H1 (cell line): Measurements from ENCODE around the gene TOB2. TPM values are rescaled to one million over a fixed set of nuclear protein-coding genes. Genes with fewer than 3 reads are reported as not detected.

ENCODE experiments used
- ATF3 ChIP-seq: IDR thresholded peaks from 2 replicates; pipeline ENCODE4 v1.6.1; 2011; ENCODE audit warnings: low read depth, mild to moderate bottlenecking, low read length; ENCODE audit not compliant: insufficient read depth
- CHD1 ChIP-seq: IDR thresholded peaks from 2 replicates; pipeline ENCODE4 v1.6.1; 2012; ENCODE audit warnings: low read depth, low read length, improper control_type of control experiment
- CHD7 ChIP-seq: fragments of 300-600 bp; sonication (generic); IDR thresholded peaks from 2 replicates; pipeline ENCODE4 v1.7.1; 2012; ENCODE audit warnings: low read length, moderate library complexity, mild to moderate bottlenecking, inconsistent platforms; ENCODE audit not compliant: insufficient replicate concordance
- KDM5A ChIP-seq: fragments of 200-600 bp; IDR thresholded peaks from 2 replicates; pipeline ENCODE4 v1.7.1; 2012; ENCODE audit warnings: mild to moderate bottlenecking, low read length, inconsistent platforms, mixed read lengths
- PHF8 ChIP-seq: fragments of 200-600 bp; sonication (generic); conservative IDR thresholded peaks from 2 replicates; pipeline ENCODE4 v1.7.1; 2012; ENCODE audit warnings: low read depth, mild to moderate bottlenecking, inconsistent platforms, low read length, moderate library complexity
- RXRA ChIP-seq: IDR thresholded peaks from 2 replicates; pipeline ENCODE4 v1.6.1; 2011; ENCODE audit warnings: low read depth, mild to moderate bottlenecking, low read length, moderate library complexity; ENCODE audit not compliant: insufficient read depth
- SIX5 ChIP-seq: IDR thresholded peaks from 2 replicates; pipeline ENCODE4 v1.6.1; 2011; ENCODE audit warnings: mild to moderate bottlenecking, low read depth, low read length
- SP2 ChIP-seq: IDR thresholded peaks from 2 replicates; pipeline ENCODE4 v1.6.1; 2012; ENCODE audit warnings: mild to moderate bottlenecking, low read length, inconsistent platforms
- TCF12 ChIP-seq: IDR thresholded peaks from 2 replicates; pipeline ENCODE4 v1.6.1; 2011; ENCODE audit warnings: low read depth, mild to moderate bottlenecking, low read length
- polyA plus RNA-seq, 7 experiments: library from polyadenylated mRNA; depleted of rRNA in 3 of 7; stranded (reverse) in 5 of 7; unstranded in 2 of 7; fragments of >200 nt in 5 of 7; fragments of 200-250 nt in 2 of 7; gene quantifications; 1 replicate in 5 of 7; 2 replicates in 1 of 7; 4 replicates in 1 of 7; pipeline versions ENCODE4 v1.2.1 to v1.2.3, GENCODE V29; 2011 to 2013; ENCODE audit warnings: missing spikeins in 2 of 7, mixed read lengths in 2 of 7
- total RNA-seq: library from RNA; stranded (reverse); fragmentation: NEBNext Ultra II Directional; extraction: Animal tissue kit (Norgen Biotek cat#: 25700); gene quantifications from 2 replicates; pipeline ENCODE4 v1.2.1, GENCODE V29; 2021

Gene TOB2
- total and polyA plus RNA-seq, 2 of the 8 experiments (the other 6 are each of a cell fraction or from before 2014, with no cell fraction given) = 27.0 to 54.1 TPM

- TF ChIP-seq CHD7 = no peak
- TF ChIP-seq PHF8 = no peak
- no peak for TF ChIP-seq SP2
- TF ChIP-seq SIX5 = no peak
- TF ChIP-seq RXRA = no peak
- no peak for TF ChIP-seq ATF3
- TF ChIP-seq TCF12 = no peak
- TF ChIP-seq KDM5A = no peak
- TF ChIP-seq CHD1 = no peak
Observed at GRCh38 chr22:41394012-41394356, 52.6 kb downstream of the TOB2 start (continued).
